DOHH2 (cell line): ENCODE results near the gene CMIP.

Source experiments
- H3F3A ChIP-seq: fragments of 200-600 bp; sonication (generic), shearing (Covaris generic); 2 replicates; pipeline ENCODE4 v1.6.0; 2016; ENCODE audit warnings: antibody characterized with exemption, mild to moderate bottlenecking; ENCODE audit not compliant: control insufficient read depth, insufficient read depth
- H3K27ac ChIP-seq: fragments of 200-600 bp; sonication (generic); 2 replicates; pipeline ENCODE4 v1.5.1; 2014; ENCODE audit warnings: low read depth, mild to moderate bottlenecking, low read length, moderate library complexity
- H3K27me3 ChIP-seq: fragments of 200-600 bp; sonication (generic); 2 replicates; pipeline ENCODE4 v1.6.1; 2014; ENCODE audit warnings: mild to moderate bottlenecking, low read length, mixed read lengths; ENCODE audit not compliant: control insufficient read depth
- H3K36me3 ChIP-seq: fragments of 200-600 bp; sonication (generic); 2 replicates; pipeline ENCODE4 v1.6.1; 2014; ENCODE audit warnings: mild to moderate bottlenecking, low read length, moderate library complexity, mixed read lengths; ENCODE audit not compliant: control insufficient read depth
- H3K4me1 ChIP-seq: fragments of 200-600 bp; sonication (generic); 2 replicates; pipeline ENCODE4 v1.6.1; 2014; ENCODE audit warnings: mild to moderate bottlenecking, low read length, mixed read lengths; ENCODE audit not compliant: control insufficient read depth
- H3K4me2 ChIP-seq: fragments of 200-600 bp; sonication (generic); 2 replicates; pipeline ENCODE4 v1.6.0; 2014; ENCODE audit warnings: mild to moderate bottlenecking, low read length, moderate library complexity
- H3K4me3 ChIP-seq: fragments of 200-600 bp; sonication (generic); 2 replicates; pipeline ENCODE4 v1.5.1; 2014; ENCODE audit warnings: mild to moderate bottlenecking, low read length, mixed read lengths
- H3K79me2 ChIP-seq: fragments of 200-600 bp; sonication (generic); 2 replicates; pipeline ENCODE4 v1.6.1; 2014; ENCODE audit warnings: mild to moderate bottlenecking, low read length, mixed read lengths; ENCODE audit not compliant: control insufficient read depth
- H3K9me2 ChIP-seq: fragments of 200-600 bp; sonication (generic); replicated peaks from 2 replicates; pipeline ENCODE4 v1.6.1; 2014; ENCODE audit warnings: mild to moderate bottlenecking, low read length, mixed read lengths; ENCODE audit not compliant: control insufficient read depth
- H3K9me3 ChIP-seq: fragments of 200-600 bp; sonication (generic); 2 replicates; pipeline ENCODE4 v1.6.1; 2014; ENCODE audit warnings: antibody characterized with exemption, low read length, mixed read lengths; ENCODE audit not compliant: control insufficient read depth, insufficient read depth
- H4K20me1 ChIP-seq: fragments of 200-600 bp; sonication (generic); 2 replicates; pipeline ENCODE4 v1.6.0; 2014; ENCODE audit warnings: low read depth, mild to moderate bottlenecking, antibody characterized with exemption, low read length, moderate library complexity; ENCODE audit not compliant: control insufficient read depth, insufficient read depth
- EZH2phosphoT487 ChIP-seq: fragments of 200-600 bp; sonication (generic); IDR thresholded peaks from 2 replicates; pipeline ENCODE4 v1.6.1; 2017; ENCODE audit warnings: borderline replicate concordance, mild to moderate bottlenecking, antibody characterized with exemption, low read length, moderate library complexity, mixed read lengths
- TF ChIP-seq, protein P1 (sequence below): fragments of 200-600 bp; sonication (generic); IDR thresholded peaks from one replicate; pipeline ENCODE4 v1.5.1; 2014; ENCODE audit warnings: antibody characterized with exemption, mild to moderate bottlenecking, low read depth, low read length; ENCODE audit not compliant: poor library complexity, severe bottlenecking

The CMIP gene

DNA sequence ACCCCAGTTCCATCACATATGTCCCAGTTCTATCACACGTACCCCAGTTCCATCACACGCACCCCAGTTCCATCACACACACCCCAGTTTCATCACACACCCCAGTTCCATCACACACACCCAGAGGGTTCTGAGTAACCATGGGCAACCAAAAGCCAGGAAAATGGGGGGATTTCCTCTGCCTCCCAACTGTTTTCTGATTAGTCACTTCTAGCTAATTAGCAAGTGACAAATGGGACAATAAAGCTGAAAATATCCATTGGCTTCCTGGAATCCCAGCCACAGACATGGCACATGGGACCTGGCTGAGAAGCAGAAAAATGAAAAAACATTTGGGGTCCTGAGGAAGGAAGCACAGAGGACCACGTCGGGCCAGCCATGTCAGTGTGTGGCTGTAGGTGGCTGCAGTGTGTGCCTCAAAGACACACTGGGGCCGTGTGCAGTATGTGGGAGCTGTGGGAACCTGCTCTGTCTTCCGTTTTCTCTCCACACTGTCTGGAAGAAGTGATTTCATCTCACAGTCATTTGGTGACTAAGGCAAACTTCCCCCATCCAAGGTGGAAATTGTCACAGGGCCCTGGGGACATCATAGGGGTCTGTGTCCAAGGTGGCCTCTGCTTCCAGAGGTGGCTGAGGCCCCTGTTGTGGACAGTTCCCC lies 106.7 kb downstream of the CMIP start:
- TF ChIP-seq, protein P1, sequence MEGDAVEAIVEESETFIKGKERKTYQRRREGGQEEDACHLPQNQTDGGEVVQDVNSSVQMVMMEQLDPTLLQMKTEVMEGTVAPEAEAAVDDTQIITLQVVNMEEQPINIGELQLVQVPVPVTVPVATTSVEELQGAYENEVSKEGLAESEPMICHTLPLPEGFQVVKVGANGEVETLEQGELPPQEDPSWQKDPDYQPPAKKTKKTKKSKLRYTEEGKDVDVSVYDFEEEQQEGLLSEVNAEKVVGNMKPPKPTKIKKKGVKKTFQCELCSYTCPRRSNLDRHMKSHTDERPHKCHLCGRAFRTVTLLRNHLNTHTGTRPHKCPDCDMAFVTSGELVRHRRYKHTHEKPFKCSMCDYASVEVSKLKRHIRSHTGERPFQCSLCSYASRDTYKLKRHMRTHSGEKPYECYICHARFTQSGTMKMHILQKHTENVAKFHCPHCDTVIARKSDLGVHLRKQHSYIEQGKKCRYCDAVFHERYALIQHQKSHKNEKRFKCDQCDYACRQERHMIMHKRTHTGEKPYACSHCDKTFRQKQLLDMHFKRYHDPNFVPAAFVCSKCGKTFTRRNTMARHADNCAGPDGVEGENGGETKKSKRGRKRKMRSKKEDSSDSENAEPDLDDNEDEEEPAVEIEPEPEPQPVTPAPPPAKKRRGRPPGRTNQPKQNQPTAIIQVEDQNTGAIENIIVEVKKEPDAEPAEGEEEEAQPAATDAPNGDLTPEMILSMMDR: no peak
- no peak for TF ChIP-seq EZH2phosphoT487
- Histone ChIP-seq H3K4me2 (no peak overlapping the region), H3K4me3 (no peak overlapping the region), H3K36me3 (no peaks in the 10 kb centered on the region), H3K79me2 (peaks cover 15% of the 10 kb centered on the region), H3K9me3 (no peaks in the 10 kb centered on the region), H4K20me1 (no peaks in the 10 kb centered on the region; the same call in 1 of the 2 replicates), H3K9me2 (no peaks in the 10 kb centered on the region), H3K27ac (no peak overlapping the region), H3F3A (no peaks in the 10 kb centered on the region), H3K4me1 (no peaks in the 10 kb centered on the region), H3K27me3 (no peaks in the 10 kb centered on the region)

DNA sequence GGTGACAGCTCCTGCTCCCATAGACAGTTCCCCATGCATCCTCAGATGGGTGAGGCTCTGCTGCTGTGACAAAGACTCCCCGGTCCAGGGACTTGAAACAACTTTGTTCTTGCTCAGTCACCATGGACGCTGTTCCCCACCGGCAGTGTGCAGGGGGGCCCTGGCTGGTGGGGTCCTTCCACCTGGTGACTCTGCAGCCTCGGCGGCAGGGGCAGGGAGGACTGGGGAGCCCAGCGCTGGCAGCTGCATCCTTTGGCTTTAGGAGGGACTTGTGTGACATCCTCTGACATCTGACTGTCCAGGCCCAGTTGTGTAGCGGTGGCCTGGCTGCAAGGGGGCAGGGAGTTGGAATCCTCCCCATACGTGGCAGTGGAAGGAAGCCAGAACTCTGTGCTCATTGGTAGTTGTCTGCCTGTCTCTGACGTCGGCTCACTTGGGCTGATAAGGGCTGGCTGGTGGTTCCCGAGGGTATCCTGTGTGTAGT lies 107.3 kb downstream of the CMIP start:
- TF ChIP-seq, protein P1: no peak
- TF ChIP-seq EZH2phosphoT487: no peak
- Histone ChIP-seq H3K9me3 (no peaks in the 10 kb centered on the region), H3F3A (no peaks in the 10 kb centered on the region), H3K79me2 (peaks cover 15% of the 10 kb centered on the region), H3K9me2 (no peaks in the 10 kb centered on the region), H4K20me1 (no peaks in the 10 kb centered on the region), H3K27me3 (no peaks in the 10 kb centered on the region), H3K27ac (no peak overlapping the region), H3K4me1 (no peaks in the 10 kb centered on the region), H3K4me2 (no peak overlapping the region), H3K4me3 (no peak overlapping the region), H3K36me3 (no peaks in the 10 kb centered on the region)

DNA sequence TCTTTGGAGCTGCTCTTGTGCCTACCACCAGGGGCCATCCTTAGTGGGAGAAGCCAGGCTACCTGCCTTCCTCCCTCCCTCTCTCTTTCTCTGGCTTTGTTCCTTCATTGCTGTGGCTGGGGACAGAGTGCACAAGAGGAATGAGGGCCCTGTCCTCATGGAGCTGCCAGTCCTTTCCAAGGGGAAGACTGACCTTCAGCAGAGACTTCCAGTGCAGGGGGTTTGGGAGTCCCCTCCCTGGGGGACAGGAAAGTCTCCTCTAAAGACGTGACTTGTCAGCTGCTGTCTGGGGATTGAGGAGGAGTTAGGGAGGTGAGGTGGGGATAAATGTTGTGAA lies 108.1 kb downstream of the CMIP start:
- Histone ChIP-seq H3K79me2 (peaks cover 15% of the 10 kb centered on the region), H3K4me3 (no peak overlapping the region), H3K27me3 (no peaks in the 10 kb centered on the region), H3K4me2 (no peak overlapping the region), H3K4me1 (no peaks in the 10 kb centered on the region), H3K27ac (no peak overlapping the region), H3K36me3 (no peaks in the 10 kb centered on the region), H3F3A (no peaks in the 10 kb centered on the region), H3K9me3 (no peaks in the 10 kb centered on the region), H3K9me2 (no peaks in the 10 kb centered on the region), H4K20me1 (no peaks in the 10 kb centered on the region)
- no peak for TF ChIP-seq EZH2phosphoT487
- TF ChIP-seq, protein P1: no peak
